Stimulated activated CD8-positive, alpha-beta memory T cell treated with anti-CD3 and anti-CD28 coated beads, Interleukin-15, amount 100 ng/mL, for 4 hours (primary cell): ENCODE data around the gene PLCH1.

Source experiments
- DNase-seq, 2 donors: peaks; one replicate each; pipeline ENCODE4 v3.0.0-alpha.2; 2020; ENCODE audit warnings: low read depth in 2 of 2

Gene PLCH1

GRCh38 chr3:155528579-155528978, 216.3 kb downstream of the PLCH1 start:
- DNase-seq: no peak

GRCh38 chr3:155525324-155525833, 219.5 kb downstream of the PLCH1 start:
- DNase-seq: no peak

GRCh38 chr3:155520463-155520862, 224.4 kb downstream of the PLCH1 start:
- no peak for DNase-seq

GRCh38 chr3:155519078-155519477, 225.8 kb downstream of the PLCH1 start:
- DNase-seq: no peak

DNA sequence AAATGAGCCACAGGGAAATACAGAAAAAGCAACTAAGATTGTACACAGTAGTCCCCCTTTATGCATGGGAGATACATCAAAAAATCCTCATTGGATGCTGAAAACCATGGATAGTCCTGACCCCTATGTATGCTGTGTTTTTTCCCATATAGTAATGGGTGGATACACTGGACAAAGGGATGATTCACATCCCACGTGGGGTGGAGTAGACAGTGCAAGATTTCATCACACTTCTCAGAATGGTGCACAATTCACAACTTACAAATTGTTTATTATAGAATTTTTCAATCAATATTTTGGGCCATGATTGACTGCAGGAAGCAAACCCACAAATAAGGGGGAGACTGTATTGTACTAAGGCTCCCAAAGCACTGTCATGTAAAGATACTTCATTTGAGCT, 227.0 kb downstream of the PLCH1 start:
- no peak for DNase-seq

- no peak for DNase-seq
Measured at GRCh38 chr3:155516439-155516838, 228.4 kb downstream of the PLCH1 start.

DNA sequence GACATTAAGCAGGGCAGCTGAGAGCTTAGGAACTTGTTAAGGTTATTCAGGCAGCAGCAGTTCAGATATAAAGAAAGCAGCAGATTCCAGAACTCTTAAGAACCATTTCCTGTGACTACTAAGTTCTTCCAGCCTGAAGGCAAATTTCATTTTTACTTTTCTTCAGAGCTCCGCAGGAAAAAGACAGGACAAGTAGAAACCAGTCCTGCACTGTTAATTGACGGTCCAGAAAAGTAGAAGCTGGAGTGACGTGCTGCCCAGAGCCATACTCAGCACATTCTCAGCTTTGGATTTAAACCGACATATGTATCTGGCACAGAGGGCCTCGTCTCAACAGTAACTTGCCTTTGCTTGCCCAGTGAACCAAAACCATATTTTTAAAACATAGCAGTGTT, 232.0 kb downstream of the PLCH1 start:
- DNase-seq: no peak

DNA sequence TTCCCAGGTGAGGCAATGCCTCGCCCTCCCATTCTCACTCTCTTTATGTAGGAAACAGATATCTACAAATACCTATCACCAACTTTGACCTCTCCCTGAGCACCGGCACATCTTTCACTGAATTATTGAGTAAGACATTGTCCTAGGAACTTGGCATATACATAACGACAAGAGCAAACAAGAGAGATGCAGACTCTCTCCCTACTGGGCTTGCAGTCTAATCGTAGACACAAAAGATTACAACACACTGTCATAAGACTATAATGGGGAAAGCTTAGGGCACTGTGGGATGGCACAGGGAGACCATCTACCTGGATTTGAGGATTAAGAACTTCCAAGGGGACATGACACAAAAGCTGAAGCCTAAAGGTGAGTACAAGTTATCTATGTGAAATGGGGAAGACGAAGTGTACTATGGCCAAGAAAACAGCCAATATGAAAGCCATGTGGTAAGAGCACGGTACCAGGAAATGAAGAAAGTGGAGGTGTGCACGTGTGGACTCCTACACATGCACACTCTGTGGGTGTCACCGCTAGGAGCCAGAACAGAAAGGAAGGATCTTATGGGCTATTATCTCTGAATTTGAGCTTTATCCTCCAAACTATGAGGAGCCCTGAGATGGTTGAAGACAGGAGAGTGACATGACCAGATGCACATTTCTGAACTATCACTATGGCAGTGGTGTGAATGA, 232.6 kb downstream of the PLCH1 start:
- no peak for DNase-seq

DNA sequence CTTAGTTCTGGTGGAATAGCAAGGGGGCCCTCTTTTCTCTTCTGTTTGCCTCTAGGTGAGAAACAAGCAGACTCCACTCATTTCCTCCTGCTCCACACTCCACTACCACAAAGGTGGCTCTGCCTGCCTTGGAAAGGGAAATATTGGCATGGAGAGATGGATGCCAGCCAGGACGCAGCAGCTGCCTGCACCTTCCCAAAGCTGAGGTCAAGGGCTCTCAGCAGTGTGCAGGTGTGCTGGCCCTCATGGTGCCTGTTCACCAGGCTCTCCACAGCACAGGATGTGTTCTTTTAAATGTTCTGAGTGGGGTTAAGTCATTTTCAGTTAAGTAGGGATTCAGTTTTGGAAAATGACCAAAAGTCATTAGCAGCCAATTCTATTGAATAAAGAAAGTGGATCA, 240.2 kb downstream of the PLCH1 start:
- DNase-seq: no peak

- DNase-seq: no peak
Measured at GRCh38 chr3:155502630-155503029, 242.2 kb downstream of the PLCH1 start.

DNA sequence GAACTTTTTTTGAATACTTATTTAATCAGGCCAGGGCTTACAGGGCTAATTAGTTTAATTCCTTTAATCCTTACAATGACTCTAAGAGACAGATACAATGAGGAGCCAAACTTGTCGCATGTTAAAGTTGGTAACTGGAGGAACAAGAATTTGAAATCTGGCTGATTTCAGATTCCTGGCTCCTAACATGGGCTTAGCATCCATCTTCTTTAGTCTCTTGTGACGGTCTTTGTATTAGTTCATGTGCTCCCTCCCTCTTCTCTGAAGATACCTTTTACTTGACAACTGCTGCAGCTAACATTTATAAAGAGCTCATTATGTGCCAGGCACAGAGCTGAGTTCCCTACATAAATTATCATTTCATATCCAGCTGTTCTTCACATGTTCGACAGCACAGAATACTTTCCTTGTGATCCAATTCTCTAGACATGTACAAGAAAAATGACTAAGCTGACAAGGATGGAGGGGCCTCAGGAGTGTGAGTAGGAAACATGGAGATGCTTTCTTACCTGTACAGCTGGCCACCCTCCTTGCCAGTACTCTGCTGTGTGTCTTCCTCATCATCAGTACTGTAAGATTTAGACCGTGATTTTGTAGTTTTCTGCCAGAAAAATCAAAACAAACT, 244.6 kb downstream of the PLCH1 start:
- no peak for DNase-seq

GRCh38 chr3:155497930-155498647, 246.8 kb downstream of the PLCH1 start:
- DNase-seq: no peak

DNA sequence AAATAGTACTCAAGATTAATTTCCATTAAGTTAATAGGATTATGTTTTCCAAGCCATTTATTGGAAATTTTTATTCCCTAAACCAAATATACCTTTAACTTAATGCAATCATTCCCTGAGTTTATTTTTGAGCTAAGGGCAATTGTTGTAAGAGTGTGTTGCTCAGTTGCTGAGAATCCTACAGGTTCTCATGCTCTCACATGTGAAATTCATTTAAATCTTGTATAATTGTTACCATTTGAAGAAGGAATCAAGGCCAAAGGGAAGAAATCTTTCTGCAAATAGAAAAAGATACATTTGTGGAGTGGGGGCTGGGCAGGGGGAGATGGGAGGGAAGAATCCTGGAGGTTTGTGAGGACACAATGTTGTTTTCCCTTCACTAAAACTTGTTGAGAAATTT, 248.7 kb downstream of the PLCH1 start:
- DNase-seq: no peak

DNA sequence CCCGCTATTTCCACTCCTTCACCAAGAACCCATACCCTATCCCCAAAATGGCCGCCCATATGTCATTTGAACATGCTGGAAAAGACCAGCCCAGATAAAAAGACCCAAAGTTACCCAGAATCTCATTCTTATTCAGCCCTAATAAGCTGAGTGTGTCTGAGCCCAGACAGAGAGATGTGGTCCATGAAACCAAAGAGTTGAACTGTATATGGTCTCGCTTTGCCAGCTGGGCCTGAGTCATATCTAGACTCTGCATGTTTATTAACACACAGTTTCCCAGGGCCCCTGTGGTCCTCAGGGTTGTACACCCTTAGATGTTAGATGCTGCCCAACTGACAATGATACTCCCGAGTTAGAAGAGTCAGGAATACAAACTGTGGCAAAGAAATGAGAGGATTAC, 249.5 kb downstream of the PLCH1 start:
- no peak for DNase-seq

DNA sequence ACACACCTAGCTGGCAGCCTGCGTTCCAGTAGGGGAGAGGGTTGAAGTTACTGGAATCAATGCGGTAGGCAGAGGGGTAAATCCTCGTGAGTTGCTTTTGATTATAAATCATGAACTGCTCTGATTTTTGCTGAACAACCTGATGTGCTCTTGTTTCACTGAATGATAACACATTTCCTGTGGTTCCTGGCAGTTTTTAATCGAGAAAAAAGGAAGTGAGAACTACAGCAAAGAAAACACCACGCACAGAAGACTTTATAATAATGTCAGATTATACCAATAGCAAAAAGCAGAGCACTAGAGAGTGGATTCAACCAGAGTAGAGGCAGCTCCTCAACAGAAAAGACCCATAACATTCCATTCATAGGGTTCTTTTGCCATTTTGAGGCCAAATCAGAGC, 250.5 kb downstream of the PLCH1 start:
- no peak for DNase-seq

GRCh38 chr3:155492841-155493240, 252.0 kb downstream of the PLCH1 start:
- DNase-seq: no peak

GRCh38 chr3:155491696-155492095, 253.2 kb downstream of the PLCH1 start:
- no peak for DNase-seq

DNA sequence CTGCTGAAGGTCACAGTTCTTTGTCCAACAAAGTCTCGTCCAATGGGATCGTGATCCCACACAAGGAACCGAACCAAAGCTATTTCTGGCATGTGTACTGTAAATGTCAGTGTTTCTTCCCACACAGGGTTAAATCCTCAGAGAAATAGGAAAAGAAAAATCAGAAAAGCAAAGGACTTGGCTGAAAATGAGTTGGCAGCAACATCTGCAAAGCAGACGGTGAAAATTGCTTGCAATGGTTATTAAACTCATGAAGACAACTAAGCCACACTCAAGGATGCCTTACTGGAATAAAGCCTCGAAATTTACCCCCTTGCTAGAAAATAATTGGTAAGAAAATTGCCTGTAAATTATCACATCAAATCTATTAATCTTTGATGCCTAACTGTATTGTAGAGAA, 256.2 kb downstream of the PLCH1 start:
- DNase-seq: no peak

DNA sequence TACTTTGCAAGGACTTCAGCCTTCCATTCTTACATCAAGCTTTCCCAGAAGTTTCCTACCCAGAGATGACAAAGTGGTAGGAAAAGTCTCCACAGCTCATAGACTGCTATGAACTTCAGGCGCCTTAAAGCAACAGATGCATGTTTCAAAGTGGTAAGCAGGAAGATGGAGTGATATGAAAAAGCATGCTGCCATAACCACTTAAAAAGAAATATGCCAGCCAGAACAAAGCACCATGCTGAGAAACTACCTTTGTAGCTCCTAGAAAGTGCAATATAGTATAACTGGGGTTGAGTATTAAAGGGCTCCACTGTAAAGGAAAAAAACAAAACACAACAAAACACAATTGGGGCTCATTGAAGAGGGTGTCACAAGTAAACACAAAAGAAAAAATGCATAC, 259.0 kb downstream of the PLCH1 start:
- no peak for DNase-seq

GRCh38 chr3:155481591-155481990, 263.3 kb downstream of the PLCH1 start:
- no peak for DNase-seq

DNA sequence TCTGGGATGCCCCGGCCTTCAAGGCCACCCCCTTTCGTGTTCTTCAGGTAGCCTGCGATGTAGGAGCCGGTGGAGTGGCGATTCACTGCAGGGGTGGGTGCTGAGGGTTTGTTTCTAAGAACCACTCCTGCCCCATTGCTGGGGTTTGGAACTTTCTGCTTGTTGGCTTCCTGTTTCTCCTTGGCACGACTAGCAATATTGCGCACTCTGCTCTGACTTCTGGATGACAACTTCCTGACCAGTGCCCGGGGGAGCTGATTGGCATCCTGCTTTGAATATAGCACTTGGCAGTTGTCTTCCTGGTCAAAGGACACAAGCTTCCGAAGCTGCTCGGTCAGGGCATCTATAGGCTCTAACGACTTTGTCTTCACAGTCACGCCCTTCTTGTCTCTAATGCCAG, 263.8 kb downstream of the PLCH1 start:
- DNase-seq: no peak

DNA sequence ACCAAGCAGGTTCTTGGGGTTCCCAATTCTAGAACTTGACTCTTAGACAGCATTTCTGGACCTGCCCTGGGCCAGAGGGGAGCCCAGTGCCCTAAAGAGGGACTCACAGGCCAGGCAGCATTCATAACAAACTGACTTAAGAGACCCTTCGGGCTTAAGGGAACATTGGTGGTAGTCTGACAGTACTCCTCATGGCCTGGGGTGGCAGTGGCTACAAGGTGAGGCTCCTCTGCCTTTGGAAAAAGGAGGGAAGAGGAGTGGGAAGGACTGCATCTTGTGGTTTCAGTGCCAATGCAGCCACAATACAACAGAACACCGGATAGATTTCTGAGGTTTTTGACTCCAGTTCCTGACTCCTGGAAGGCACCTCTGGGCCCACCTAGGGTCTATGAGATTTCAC, 279.2 kb downstream of the PLCH1 start:
- DNase-seq: no peak

DNA sequence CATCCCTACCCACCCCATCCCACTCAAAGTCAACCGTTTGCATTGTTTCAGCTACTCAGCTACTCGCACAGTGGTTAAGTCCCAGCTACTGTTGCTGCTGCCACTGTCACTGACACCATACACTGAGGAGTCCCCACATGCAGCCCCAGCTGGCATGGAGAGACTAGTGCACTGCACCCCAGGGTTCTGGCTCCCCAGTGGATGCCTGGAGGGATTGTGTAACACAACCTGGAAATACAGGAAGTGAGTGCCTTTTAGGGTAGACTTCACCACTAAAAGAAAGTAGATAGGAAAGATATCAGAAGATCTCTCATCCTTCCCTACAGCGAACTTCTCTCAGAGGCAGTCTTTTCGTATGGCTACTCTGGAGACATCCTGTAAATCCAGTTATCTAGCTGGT, 282.2 kb downstream of the PLCH1 start:
- DNase-seq: no peak
